Thyroid gland (tissue), 4 donors: ENCODE results near the gene NACAD. TPM values are rescaled to one million over a fixed set of nuclear protein-coding genes. Genes with fewer than 3 reads are reported as not detected.

Source experiments
- DNase-seq, 2 donors: peaks; one replicate each; pipeline ENCODE4 v3.0.0-alpha.2; 2019
- H3K27ac ChIP-seq, 3 donors: fragments of 200-600 bp; sonication (generic); 1 replicate in 2 of 3; 2 replicates in 1 of 3; pipeline ENCODE4 v1.5.1; 2016 to 2019; ENCODE audit warnings: mild to moderate bottlenecking in 1 of 3, moderate library complexity in 1 of 3
- H3K27me3 ChIP-seq: fragments of 200-600 bp; sonication (generic); one replicate; pipeline ENCODE4 v1.5.1; 2019
- H3K36me3 ChIP-seq, 2 donors: fragments of 200-600 bp; sonication (generic); one replicate each; pipeline ENCODE4 v1.5.1; 2016 to 2019
- H3K4me1 ChIP-seq, 2 donors: fragments of 200-600 bp; sonication (generic); one replicate each; pipeline ENCODE4 v1.5.1; 2017 to 2019
- H3K4me3 ChIP-seq, 3 donors: fragments of 200-600 bp; sonication (generic); replicated peaks in 1 of 3; 1 replicate in 2 of 3; 2 replicates in 1 of 3; pipeline ENCODE4 v1.5.1; 2016; ENCODE audit warnings: mild to moderate bottlenecking in 1 of 3
- H3K9me3 ChIP-seq: fragments of 200-600 bp; sonication (generic); one replicate; pipeline ENCODE4 v1.5.1; 2017
- POLR2A ChIP-seq, 2 donors: fragments of 450-650 bp; IDR thresholded peaks; one replicate each; pipeline ENCODE4 v1.6.1; 2017; ENCODE audit warnings: antibody characterized with exemption in 2 of 2, mild to moderate bottlenecking in 2 of 2, moderate library complexity in 1 of 2
- WGBS, 2 donors: methylation state at CpG; one replicate each; pipeline ENCODE4 v1.1.5; 2017; 5-methylcytosine and 5-hydroxymethylcytosine counted together
- intact Hi-C: fragments of 100-400 bp; cut with DNase I; formaldehyde crosslinking; loops from one replicate; pipeline ENCODE4 v1.15.1; 2023
- total RNA-seq, 4 donors: library from RNA; depleted of rRNA; stranded (reverse); fragments of >200 nt; gene quantifications; one replicate each; pipeline ENCODE4 v1.2.3, GENCODE V29; 2016
- TF ChIP-seq, protein P1 (sequence below), 6 experiments: fragments of 200-600 bp in 3 of 6; fragments of 450-650 bp in 3 of 6; sonication (generic) in 3 of 6; IDR thresholded peaks; one replicate each; pipeline ENCODE4 v1.5.1; 2016 to 2019; ENCODE audit warnings: antibody characterized with exemption in 6 of 6, mild to moderate bottlenecking in 2 of 6, inconsistent platforms in 1 of 6, moderate library complexity in 1 of 6

The NACAD gene
- total RNA-seq, 4 donors from 2014 or later, result 0.54 to 2.3 (median 0.88) TPM

DNA sequence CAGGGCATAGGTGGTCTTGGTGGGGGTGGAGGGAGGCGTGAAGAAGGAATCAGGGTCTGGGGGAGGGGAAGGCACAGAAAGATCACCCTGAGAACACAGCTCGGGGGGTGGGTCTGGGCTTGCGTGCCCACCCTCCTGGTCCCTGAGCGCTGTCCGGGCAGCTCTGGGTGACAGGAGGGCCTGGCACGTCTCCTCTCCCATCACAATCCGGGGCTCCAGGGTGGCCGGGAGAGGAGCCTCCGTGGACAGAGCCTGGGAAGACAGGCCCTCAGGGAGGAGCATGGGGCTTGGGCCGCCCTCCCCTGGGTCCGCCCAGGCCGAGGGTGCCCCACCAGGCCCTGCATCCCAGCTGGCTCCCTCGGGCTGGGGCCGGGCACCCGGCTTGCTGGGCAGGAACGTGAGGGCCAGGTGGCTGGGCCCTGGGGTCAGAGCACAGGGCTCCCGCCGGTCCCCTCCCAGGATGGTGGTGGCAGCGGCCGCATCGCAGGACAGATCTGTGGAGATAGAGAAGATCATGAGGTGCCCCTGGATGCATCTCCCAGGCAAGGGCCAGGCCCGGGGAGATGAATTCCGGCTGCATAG lies 3.1 kb downstream of the NACAD start:
- intact Hi-C loops, result no loop called here
- no peak overlapping the region for H3K27ac ChIP-seq
- TF ChIP-seq POLR2A (IDR thresholded peaks at IDR 0.05), result no peak
- TF ChIP-seq, protein P1, sequence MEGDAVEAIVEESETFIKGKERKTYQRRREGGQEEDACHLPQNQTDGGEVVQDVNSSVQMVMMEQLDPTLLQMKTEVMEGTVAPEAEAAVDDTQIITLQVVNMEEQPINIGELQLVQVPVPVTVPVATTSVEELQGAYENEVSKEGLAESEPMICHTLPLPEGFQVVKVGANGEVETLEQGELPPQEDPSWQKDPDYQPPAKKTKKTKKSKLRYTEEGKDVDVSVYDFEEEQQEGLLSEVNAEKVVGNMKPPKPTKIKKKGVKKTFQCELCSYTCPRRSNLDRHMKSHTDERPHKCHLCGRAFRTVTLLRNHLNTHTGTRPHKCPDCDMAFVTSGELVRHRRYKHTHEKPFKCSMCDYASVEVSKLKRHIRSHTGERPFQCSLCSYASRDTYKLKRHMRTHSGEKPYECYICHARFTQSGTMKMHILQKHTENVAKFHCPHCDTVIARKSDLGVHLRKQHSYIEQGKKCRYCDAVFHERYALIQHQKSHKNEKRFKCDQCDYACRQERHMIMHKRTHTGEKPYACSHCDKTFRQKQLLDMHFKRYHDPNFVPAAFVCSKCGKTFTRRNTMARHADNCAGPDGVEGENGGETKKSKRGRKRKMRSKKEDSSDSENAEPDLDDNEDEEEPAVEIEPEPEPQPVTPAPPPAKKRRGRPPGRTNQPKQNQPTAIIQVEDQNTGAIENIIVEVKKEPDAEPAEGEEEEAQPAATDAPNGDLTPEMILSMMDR (IDR thresholded peaks at IDR 0.05), result no peak
- DNase-seq, result no peak
- H3K4me3 ChIP-seq, result no peak overlapping the region
- no peaks in the 10 kb centered on the region for H3K36me3 ChIP-seq
- WGBS, 2 donors, result 80 to 84% methylated on average over 14 to 22 of the region's 23 CpGs
- H3K27me3 ChIP-seq, result no peaks in the 10 kb centered on the region
- no peaks in the 10 kb centered on the region for H3K9me3 ChIP-seq
- peaks cover 0 to 7% of the 10 kb centered on the region in 2 donors for H3K4me1 ChIP-seq

DNA sequence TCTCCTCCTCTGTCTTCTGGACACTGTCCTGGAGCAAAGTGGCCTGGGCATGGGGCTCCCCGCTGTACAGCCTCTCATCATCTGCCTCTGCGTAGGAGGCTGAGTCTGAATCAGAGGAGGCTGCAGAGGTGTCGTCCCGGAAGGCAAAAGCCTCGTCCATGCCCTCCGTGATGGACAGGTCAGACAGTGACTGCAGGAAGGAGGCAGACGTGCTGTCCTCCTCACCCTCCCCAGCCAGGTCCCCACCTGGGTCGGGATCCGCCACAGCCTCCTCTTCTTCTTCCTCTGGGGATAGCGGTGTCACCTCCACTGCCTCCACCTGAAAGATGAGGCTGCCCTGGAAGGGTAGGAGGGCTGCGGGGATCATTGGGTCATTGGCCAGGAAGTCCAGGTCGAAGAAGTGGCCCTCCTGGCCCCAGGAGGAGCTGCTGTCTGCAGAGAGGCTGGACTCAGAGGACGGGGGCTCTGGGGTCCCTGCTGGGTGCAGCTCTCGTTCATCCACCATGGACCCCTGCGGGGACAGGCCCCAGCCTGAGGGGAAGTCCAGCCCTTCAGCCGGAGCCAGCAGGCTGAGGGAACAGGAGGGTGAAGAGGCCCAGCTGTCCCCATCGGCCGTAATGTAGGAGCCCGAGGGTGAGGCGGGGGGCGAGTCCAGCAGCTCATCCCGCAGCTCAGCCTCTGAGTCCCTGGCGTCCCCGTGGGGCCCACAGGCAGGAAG lies 3.7 kb downstream of the NACAD start:
- Histone ChIP-seq H3K4me1 (peaks cover 0 to 7% of the 10 kb centered on the region in 2 donors), H3K9me3 (no peaks in the 10 kb centered on the region), H3K4me3 (no peak overlapping the region), H3K27ac (no peak overlapping the region), H3K36me3 (no peaks in the 10 kb centered on the region), H3K27me3 (no peaks in the 10 kb centered on the region)
- WGBS, 2 donors, result 83 to 84% methylated on average over 21 to 22 of the region's 24 CpGs
- intact Hi-C loops, result no loop called here
- TF ChIP-seq, protein P1 (IDR thresholded peaks at IDR 0.05), result no peak
- no peak for TF ChIP-seq POLR2A (IDR thresholded peaks at IDR 0.05)
- DNase-seq, result no peak

DNA sequence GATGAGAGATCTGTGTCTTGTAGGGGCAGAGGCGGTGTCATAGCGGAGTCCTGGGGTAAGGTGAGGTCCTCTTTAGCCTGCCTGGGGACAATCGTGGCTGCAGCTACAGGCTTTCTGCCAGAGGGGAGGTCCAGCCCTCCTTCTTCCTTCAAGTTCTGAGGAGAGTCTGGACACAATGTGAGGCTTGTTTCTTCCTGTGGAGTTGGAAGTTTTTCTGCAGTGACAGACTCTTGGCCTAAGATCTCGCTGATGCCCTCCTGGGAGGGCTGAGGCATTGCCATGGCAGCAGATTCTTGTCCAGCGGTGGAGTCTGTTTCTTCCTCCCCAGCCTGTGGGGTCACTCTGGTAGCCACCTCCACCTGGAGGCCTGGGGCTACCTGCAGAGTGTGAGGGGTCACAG lies 4.4 kb downstream of the NACAD start:
- Histone ChIP-seq H3K36me3 (no peaks in the 10 kb centered on the region), H3K27me3 (no peaks in the 10 kb centered on the region), H3K27ac (no peak overlapping the region), H3K9me3 (no peaks in the 10 kb centered on the region), H3K4me3 (no peak overlapping the region), H3K4me1 (peaks cover 0 to 7% of the 10 kb centered on the region in 2 donors)
- 71 to 85% methylated on average over 2 to 5 of the region's 5 CpGs for WGBS, 2 donors
- TF ChIP-seq POLR2A (IDR thresholded peaks at IDR 0.05), result no peak
- TF ChIP-seq, protein P1 (IDR thresholded peaks at IDR 0.05), result no peak
- no peak for DNase-seq
- intact Hi-C loops, result no loop called here

DNA sequence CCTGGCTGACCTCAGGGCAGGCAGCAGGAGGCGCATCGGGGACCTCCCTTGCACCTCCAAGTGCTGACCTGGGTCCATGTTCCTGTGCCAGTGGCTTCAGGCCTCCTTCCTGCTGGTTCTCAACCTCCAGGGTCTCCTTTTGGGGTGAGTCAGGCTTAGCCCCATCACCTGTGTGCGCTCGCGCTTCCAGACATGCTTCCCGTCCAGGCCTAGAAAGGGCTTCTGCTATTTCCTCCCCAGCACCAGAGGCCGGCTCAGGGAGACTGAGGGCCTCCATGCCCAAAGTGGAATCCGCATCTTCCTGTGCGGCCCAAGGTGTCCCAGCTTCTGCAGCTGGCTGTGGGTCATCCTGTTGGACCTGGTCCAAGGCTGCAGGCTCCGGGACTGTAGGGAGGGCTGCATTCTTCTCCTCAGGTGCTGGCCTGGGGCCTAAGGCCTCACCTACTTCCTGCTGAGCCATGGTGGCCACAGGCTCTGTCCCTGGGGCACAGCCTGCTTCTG lies 5.9 kb downstream of the NACAD start:
- 69 to 100% methylated on average over 1 to 8 of the region's 10 CpGs for WGBS, 2 donors
- no peak for TF ChIP-seq POLR2A (IDR thresholded peaks at IDR 0.05)
- TF ChIP-seq, protein P1 (IDR thresholded peaks at IDR 0.05), result no peak
- no peaks in the 10 kb centered on the region for H3K4me1 ChIP-seq
- H3K9me3 ChIP-seq, result no peaks in the 10 kb centered on the region
- no peaks in the 10 kb centered on the region for H3K36me3 ChIP-seq
- intact Hi-C loops, result no loop called here
- no peak for DNase-seq
- no peak overlapping the region for H3K4me3 ChIP-seq
- no peak overlapping the region for H3K27ac ChIP-seq
- no peaks in the 10 kb centered on the region for H3K27me3 ChIP-seq
